Kidney (tissue), 14 donors: ENCODE results near the gene SAP130. TPM values are rescaled to one million over a fixed set of nuclear protein-coding genes. Genes with fewer than 3 reads are reported as not detected.

Experiments used
- DNase-seq, 5 donors: peaks; one replicate each; pipeline ENCODE4 v3.0.0-alpha.2; 2013 to 2020
- FAIRE-seq: peaks from 2 replicates; lab custom pipeline; 2012; peaks lifted over from hg19 to GRCh38; lab: Jason Lieb, UNC
- H3K27ac ChIP-seq, 2 donors: one replicate each; pipeline ENCODE4 v1.7.0; 2013; ENCODE audit warnings: low read depth in 2 of 2, low read length in 2 of 2, inconsistent platforms in 1 of 2
- H3K27me3 ChIP-seq: one replicate; pipeline ENCODE4 v1.7.1; 2013; ENCODE audit warnings: low read length, inconsistent platforms; ENCODE audit not compliant: control insufficient read depth, insufficient read depth
- H3K36me3 ChIP-seq, 3 donors: one replicate each; pipeline versions ENCODE4 v1.7.0 to v1.7.1; 2013; ENCODE audit warnings: low read length in 3 of 3, control low read depth in 1 of 3, inconsistent platforms in 1 of 3; ENCODE audit not compliant: insufficient read depth in 3 of 3, control insufficient read depth in 2 of 3
- H3K4me1 ChIP-seq, 3 donors: one replicate each; pipeline versions ENCODE4 v1.7.0 to v1.7.1; 2013; ENCODE audit warnings: low read length in 3 of 3, inconsistent platforms in 1 of 3, low read depth in 1 of 3; ENCODE audit not compliant: control insufficient read depth in 2 of 3, insufficient read depth in 2 of 3
- H3K4me3 ChIP-seq, 3 donors: one replicate each; pipeline versions ENCODE4 v1.7.0 to v1.8.1; 2013; ENCODE audit warnings: low read length in 3 of 3, control low read depth in 1 of 3, inconsistent platforms in 1 of 3
- H3K9ac ChIP-seq, 3 donors: one replicate each; pipeline versions ENCODE4 v1.7.0 to v1.7.1; 2013; ENCODE audit warnings: low read length in 3 of 3, control low read depth in 1 of 3, inconsistent platforms in 1 of 3
- H3K9me3 ChIP-seq, 3 donors: one replicate each; pipeline versions ENCODE4 v1.7.0 to v1.7.1; 2013; ENCODE audit warnings: low read length in 3 of 3, control low read depth in 1 of 3, inconsistent platforms in 1 of 3; ENCODE audit not compliant: control insufficient read depth in 2 of 3, insufficient read depth in 1 of 3
- intact Hi-C: fragments of 100-400 bp; cut with DNase I; formaldehyde crosslinking; loops from one replicate; pipeline ENCODE4 v1.11.1; 2022
- polyA plus RNA-seq: library from polyadenylated mRNA; stranded (reverse); fragments of 350-450 nt; fragmentation: Illumina TruSeq; extraction: RNeasy Lipid Tissue Mini Kit (QIAGEN cat#74804); gene quantifications from one replicate; pipeline ENCODE4 v1.2.3, GENCODE V29; 2014; ENCODE audit warnings: low read depth, low replicate concordance; ENCODE audit not compliant: insufficient read depth
- total RNA-seq: library from RNA; stranded (reverse); fragmentation: NEBNext Ultra II Directional; extraction: Animal tissue kit (Norgen Biotek cat#: 25700); gene quantifications from one replicate; pipeline ENCODE4 v1.2.1, GENCODE V29; 2021
- TF ChIP-seq, protein P1 (sequence below): IDR thresholded peaks from 3 replicates; pipeline ENCODE4 v1.5.1; 2012; ENCODE audit warnings: mild to moderate bottlenecking, moderate library complexity, borderline replicate concordance; ENCODE audit not compliant: insufficient read depth; ENCODE audit errors: extremely low read depth
- donor health status: control.
- donor health status: control.
- donor health status: control.
- donor health status: control.
- donor health status: control.
- donor health status: DM: yes; HTN: yes; CAD: no.
- donor health status: Normal renal cell carcinoma (clear cell type).

SAP130 gene
- total and polyA plus RNA-seq, 2 donors from 2014 or later: 6.2 to 17.5 TPM

DNA sequence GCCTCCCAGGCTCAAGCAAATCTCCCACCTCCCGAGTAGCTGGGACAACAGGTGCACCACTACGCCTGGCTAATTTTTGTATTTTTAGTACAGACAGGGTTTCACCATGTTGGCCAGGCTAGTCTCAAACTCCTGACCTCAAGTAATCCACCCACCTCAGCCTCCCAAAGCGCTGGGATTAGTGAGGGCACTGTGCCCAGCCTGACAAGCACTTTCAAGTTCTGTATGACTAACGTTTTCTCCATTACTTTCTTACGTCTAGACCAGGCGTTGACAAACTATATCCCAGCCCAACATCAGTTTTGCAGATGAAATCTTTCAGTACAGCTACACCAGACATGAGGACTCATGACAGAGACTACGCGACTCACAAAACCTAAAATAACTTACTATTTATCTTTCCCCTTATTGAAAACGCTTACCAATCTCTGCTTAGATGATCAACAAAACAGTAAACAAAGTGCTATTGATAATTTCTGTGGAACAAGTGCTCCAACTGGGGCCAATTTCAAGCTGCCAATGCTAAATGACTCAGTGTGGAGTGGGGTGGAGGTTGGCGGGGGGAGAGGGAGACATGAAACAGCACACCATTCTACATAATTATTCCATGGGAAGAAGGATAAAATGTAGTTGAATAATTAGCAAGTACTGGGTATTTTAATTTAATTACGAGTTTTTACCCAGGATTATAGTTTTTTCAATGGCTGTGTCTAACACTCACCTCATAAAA lies 59.1 kb downstream of the SAP130 start:
- no peak for DNase-seq

DNA sequence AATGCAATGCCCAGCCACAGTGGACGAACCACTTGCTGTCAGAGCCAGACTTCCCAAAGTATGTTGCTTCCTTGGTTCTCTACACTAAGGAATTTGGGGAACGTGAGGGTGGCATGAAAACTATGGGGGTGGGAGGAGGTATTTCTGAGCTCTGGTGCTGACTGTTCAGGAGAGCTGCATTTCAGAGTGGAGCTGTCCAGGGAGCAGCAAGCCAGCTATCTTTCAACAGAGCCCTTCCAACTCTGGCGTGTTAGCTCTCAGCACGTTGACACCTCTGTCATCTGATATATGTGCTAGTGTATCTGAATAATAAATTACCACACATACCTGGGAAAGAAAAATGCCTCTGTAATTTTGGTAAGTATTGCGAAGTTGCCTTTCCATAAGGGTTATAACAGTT lies 66.1 kb downstream of the SAP130 start:
- H3K9ac ChIP-seq: no peak overlapping the region
- intact Hi-C loops: no loop called here
- H3K9me3 ChIP-seq: no peaks in the 10 kb centered on the region
- peaks cover 0 to 18% (median 2%) of the 10 kb centered on the region in 3 donors for H3K36me3 ChIP-seq
- H3K4me3 ChIP-seq: no peak overlapping the region
- DNase-seq (no peak), FAIRE-seq (no peak)
- no peak overlapping the region for H3K27ac ChIP-seq
- TF ChIP-seq, protein P1, sequence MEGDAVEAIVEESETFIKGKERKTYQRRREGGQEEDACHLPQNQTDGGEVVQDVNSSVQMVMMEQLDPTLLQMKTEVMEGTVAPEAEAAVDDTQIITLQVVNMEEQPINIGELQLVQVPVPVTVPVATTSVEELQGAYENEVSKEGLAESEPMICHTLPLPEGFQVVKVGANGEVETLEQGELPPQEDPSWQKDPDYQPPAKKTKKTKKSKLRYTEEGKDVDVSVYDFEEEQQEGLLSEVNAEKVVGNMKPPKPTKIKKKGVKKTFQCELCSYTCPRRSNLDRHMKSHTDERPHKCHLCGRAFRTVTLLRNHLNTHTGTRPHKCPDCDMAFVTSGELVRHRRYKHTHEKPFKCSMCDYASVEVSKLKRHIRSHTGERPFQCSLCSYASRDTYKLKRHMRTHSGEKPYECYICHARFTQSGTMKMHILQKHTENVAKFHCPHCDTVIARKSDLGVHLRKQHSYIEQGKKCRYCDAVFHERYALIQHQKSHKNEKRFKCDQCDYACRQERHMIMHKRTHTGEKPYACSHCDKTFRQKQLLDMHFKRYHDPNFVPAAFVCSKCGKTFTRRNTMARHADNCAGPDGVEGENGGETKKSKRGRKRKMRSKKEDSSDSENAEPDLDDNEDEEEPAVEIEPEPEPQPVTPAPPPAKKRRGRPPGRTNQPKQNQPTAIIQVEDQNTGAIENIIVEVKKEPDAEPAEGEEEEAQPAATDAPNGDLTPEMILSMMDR: no peak
- H3K27me3 ChIP-seq: no peaks in the 10 kb centered on the region
- H3K4me1 ChIP-seq: no peaks in the 10 kb centered on the region

More for the DNA sequence above, 59.1 kb downstream of the SAP130 start:
- TF ChIP-seq, protein P1: no peak
- no peak overlapping the region for H3K27ac ChIP-seq
- no peaks in the 10 kb centered on the region for H3K4me1 ChIP-seq
- H3K36me3 ChIP-seq: peaks cover 3 to 11% (median 10%) of the 10 kb centered on the region in 3 donors
- no peak overlapping the region for H3K4me3 ChIP-seq
- H3K9ac ChIP-seq: no peak overlapping the region
- intact Hi-C loops: no loop called here
- H3K27me3 ChIP-seq: no peaks in the 10 kb centered on the region
- H3K9me3 ChIP-seq: no peaks in the 10 kb centered on the region
- FAIRE-seq: no peak

DNA sequence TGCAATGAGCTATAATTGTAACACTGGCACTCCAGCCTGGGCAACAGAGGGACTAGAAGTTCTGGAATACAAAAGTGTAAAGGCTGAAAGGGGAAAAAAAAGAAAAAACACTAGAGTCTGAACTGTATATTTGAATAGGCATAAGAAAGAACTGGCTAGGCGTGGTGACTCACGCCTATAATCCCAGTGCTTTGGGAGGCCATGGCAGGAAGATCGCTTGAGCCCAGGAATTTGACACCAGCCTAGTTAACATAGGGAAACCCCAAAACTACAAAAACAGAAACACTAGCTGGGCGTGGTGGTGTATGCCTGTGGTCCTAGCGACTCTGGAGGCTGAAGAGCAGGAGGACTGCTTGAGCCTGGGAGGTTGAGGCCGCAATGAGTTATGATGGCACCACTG lies 70.6 kb downstream of the SAP130 start:
- TF ChIP-seq, protein P1: no peak
- Histone ChIP-seq H3K9me3 (no peaks in the 10 kb centered on the region), H3K36me3 (peaks cover 0 to 24% (median 2%) of the 10 kb centered on the region in 3 donors), H3K27me3 (no peaks in the 10 kb centered on the region), H3K4me3 (no peak overlapping the region), H3K4me1 (no peaks in the 10 kb centered on the region), H3K27ac (no peak overlapping the region), H3K9ac (no peak overlapping the region)
- FAIRE-seq (no peak), DNase-seq (no peak)
- intact Hi-C loops: no loop called here
